HL-60/S4 (cell line): ENCODE measurements around the gene DGAT2.
"Not testable (repeated sequence)": the region's sequence is repeated elsewhere in the genome, so short reads cannot be mapped to it uniquely, and the experiment has no call there.

ENCODE experiments used
- in situ Hi-C: fragments of 300-500 bp; cut with MboI; formaldehyde crosslinking; loops from 2 replicates; pipeline ENCODE4 v1.14.3; 2022; ENCODE audit warnings: low sequenced_read_pairs

The DGAT2 gene

GRCh38 chr11:75768112-75768908, at the start of gene DGAT2:
Gene DGAT2, plus strand, starts transcription at chr11:75768778. Its CDS starts 214 bp downstream, at chr11:75768992.
- in situ Hi-C loops: no loop called here

- in situ Hi-C loops: loop anchor here (10.0 kb wide), 1 partner anchor 145 kb away; no protein-coding TSS in a partner anchor
Measured at GRCh38 chr11:75719340-75720239, 49.0 kb upstream of the DGAT2 start.

GRCh38 chr11:75720639-75721038, 47.9 kb upstream of the DGAT2 start:
- in situ Hi-C loops: loop anchor here (10.0 kb wide), 1 partner anchor 144 kb away; no protein-coding TSS in a partner anchor

- in situ Hi-C loops: loop anchor here (10.0 kb wide), 1 partner anchor 143 kb away; no protein-coding TSS in a partner anchor
Measured at GRCh38 chr11:75721852-75722668, 46.5 kb upstream of the DGAT2 start.

GRCh38 chr11:75722669-75723042, 45.9 kb upstream of the DGAT2 start:
- in situ Hi-C loops: loop anchor here (10.0 kb wide), 1 partner anchor 142 kb away; no protein-coding TSS in a partner anchor

GRCh38 chr11:75725547-75726320, 42.8 kb upstream of the DGAT2 start:
- in situ Hi-C loops: loop anchor here (10.0 kb wide), 1 partner anchor 139 kb away; no protein-coding TSS in a partner anchor

GRCh38 chr11:75728992-75729391, 39.6 kb upstream of the DGAT2 start:
- in situ Hi-C loops: loop anchor here (10.0 kb wide), 1 partner anchor 136 kb away; no protein-coding TSS in a partner anchor

GRCh38 chr11:75731095-75731494, 37.5 kb upstream of the DGAT2 start:
- in situ Hi-C loops: no loop called here

GRCh38 chr11:75733071-75733430, 35.5 kb upstream of the DGAT2 start:
- in situ Hi-C loops: no loop called here

GRCh38 chr11:75733431-75734107, 35.0 kb upstream of the DGAT2 start:
- in situ Hi-C loops: no loop called here

- in situ Hi-C loops: no loop called here
Measured at GRCh38 chr11:75734491-75735180, 33.9 kb upstream of the DGAT2 start.

GRCh38 chr11:75735181-75735845, 33.3 kb upstream of the DGAT2 start:
- in situ Hi-C loops: no loop called here

- in situ Hi-C loops: no loop called here
Measured at GRCh38 chr11:75737314-75737713, 31.3 kb upstream of the DGAT2 start.

GRCh38 chr11:75740681-75741080, 27.9 kb upstream of the DGAT2 start:
- in situ Hi-C loops: no loop called here

GRCh38 chr11:75743159-75743558, 25.4 kb upstream of the DGAT2 start:
- in situ Hi-C loops: not testable (repeated sequence)

- in situ Hi-C loops: no loop called here
Measured at GRCh38 chr11:75743711-75744563, 24.6 kb upstream of the DGAT2 start.

- in situ Hi-C loops: no loop called here
Measured at GRCh38 chr11:75745807-75746206, 22.8 kb upstream of the DGAT2 start.
